PC-9 (cell line): ENCODE data around the gene USP48.

Experiments
- EZH2 ChIP-seq: fragments of 200-600 bp; sonication (generic); IDR thresholded peaks from 2 replicates; pipeline ENCODE4 v1.8.0; 2017; ENCODE audit warnings: antibody characterized with exemption, low read depth
- TF ChIP-seq, protein P1 (sequence below): fragments of 200-600 bp; sonication (generic); conservative IDR thresholded peaks from 2 replicates; pipeline ENCODE4 v1.6.1; 2017; ENCODE audit warnings: mixed run types, antibody characterized with exemption, mild to moderate bottlenecking, moderate library complexity

DNA sequence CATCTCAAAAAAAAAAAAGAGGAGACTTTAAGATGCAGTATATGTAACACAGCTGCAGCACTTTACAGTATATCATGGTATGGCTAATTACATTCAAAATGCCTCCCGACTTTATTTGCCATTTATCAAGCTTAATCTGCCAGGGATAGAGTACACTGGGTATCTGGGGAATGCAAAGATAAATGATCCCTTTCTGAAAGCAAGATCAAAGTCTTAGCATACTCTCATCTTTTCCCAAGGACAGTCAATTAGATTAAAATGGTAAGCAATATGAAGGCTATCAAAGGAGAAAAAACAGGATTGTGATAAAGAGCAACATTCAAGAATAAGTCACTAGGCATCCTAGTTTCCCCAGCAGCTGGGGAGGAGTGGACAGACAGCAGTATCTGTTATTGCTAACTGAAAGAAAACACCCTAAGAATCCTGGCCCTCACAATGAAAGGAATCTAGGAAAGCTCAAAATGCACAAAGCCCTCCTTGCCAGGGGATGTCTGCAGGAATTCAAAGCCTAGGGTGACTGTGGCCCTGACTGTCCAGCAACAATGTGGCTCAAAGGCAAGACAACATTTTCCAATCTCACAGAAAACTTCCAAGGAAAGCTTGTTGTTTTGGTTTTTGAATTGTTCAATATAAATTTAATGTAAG lies 57.1 kb downstream of the USP48 start:
- TF ChIP-seq, protein P1, sequence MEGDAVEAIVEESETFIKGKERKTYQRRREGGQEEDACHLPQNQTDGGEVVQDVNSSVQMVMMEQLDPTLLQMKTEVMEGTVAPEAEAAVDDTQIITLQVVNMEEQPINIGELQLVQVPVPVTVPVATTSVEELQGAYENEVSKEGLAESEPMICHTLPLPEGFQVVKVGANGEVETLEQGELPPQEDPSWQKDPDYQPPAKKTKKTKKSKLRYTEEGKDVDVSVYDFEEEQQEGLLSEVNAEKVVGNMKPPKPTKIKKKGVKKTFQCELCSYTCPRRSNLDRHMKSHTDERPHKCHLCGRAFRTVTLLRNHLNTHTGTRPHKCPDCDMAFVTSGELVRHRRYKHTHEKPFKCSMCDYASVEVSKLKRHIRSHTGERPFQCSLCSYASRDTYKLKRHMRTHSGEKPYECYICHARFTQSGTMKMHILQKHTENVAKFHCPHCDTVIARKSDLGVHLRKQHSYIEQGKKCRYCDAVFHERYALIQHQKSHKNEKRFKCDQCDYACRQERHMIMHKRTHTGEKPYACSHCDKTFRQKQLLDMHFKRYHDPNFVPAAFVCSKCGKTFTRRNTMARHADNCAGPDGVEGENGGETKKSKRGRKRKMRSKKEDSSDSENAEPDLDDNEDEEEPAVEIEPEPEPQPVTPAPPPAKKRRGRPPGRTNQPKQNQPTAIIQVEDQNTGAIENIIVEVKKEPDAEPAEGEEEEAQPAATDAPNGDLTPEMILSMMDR: no peak
- TF ChIP-seq EZH2: no peak
